Activated CD8-positive, alpha-beta memory T cell treated with anti-CD3 and anti-CD28 coated beads, Interleukin-2, amount 50 U/mL, for 1 hour (primary cell): ENCODE results near the gene CYB5R4.
"Not testable (repeated sequence)": the region's sequence is repeated elsewhere in the genome, so short reads cannot be mapped to it uniquely, and the experiment has no call there.

Source experiments
- DNase-seq: peaks from one replicate; pipeline ENCODE4 v3.0.0-alpha.2; 2020; ENCODE audit errors: extremely low read depth

The CYB5R4 gene

DNA sequence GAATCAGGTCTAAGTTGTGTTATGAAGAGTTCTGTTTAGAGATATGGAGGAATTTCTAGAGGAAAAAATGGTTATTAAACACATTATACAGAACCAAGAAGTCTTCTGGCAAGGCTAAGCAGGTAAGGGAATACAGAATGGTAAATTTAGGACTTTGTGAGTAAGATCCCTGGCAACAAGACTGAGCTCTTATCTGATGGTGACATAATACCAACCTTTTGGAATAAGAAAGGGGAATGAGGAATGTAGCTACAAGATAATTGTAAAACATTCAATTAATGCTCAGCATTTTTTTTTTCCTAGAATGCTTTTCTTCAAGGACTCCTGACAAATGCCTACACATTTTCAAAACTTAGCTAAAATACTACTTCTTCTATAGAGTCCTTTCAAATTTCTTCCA lies 51.8 kb downstream of the CYB5R4 start:
- DNase-seq: no peak

DNA sequence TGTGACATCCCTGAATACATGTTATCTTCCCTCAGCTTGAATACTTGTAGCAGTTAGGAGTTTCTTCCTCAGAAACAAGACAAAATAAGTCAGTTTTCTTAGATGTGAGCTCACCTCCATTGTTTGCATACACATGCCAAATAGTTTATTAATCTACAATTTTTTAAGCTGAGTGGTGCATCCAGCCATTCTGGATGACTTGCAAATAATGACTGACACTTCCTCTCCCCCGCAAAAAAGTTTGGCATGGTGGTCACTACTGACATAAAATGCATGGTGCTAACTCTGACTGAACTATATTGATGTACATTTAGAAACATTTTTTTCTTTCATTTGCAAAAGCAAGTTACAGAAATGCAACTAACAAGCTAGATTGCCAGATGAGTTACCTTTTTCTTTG lies 55.5 kb downstream of the CYB5R4 start:
- DNase-seq: no peak

DNA sequence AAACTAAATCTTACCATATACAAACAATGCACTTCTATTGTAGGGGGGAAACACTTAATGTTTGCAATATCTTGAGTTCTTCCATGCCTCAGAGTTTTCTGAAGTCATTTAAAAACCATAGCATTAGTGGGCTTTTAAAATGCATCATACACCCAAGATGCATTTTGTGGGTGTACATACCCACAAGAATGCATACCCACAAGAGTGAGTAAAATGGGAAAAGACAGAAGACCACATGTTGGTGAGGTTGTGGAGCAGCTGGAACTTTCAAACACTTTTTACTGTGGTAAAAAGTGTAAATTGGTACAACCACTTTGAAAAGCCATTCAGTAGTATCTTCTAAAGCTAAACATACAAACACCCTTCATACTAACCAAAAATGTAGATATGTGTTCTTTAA lies 57.5 kb downstream of the CYB5R4 start:
- no peak for DNase-seq

DNA sequence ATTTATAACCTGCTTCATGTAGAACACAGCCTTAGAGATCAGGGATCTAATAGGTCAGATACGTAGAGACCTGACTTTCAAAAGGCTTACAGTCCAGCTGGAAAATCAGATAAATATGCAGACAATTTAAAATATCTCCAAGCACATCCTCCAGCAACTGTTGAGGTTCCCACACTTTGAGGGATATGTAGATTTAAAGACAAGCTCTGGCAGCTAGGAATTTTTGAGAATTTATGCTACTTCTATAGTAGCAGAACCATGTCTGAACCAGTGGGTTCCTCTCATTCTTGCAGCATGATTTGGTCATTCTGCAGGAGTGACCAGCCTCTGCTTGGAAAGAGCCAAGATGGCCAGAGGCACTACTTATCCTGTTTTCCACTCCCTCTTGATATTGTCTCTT lies 60.5 kb downstream of the CYB5R4 start:
- DNase-seq: no peak

DNA sequence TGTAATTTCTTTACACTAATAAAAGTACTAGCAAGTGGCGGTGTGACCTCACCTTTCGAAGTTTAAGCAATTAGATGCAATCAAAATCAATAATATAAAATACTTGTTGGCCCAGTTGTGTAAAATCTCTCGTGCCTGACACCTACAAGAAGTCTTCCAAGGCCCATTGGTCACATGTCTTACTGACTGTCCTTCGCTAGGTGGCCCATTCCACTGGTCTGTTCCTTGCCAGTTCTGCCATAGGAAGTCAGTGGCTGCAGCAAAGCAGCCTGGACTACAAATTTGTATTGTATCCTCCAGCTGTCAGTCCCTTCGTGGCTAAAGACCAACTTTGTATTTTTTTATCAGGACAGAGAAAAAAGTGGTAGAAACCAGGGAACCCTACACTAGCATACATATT lies 61.8 kb downstream of the CYB5R4 start:
- no peak for DNase-seq

DNA sequence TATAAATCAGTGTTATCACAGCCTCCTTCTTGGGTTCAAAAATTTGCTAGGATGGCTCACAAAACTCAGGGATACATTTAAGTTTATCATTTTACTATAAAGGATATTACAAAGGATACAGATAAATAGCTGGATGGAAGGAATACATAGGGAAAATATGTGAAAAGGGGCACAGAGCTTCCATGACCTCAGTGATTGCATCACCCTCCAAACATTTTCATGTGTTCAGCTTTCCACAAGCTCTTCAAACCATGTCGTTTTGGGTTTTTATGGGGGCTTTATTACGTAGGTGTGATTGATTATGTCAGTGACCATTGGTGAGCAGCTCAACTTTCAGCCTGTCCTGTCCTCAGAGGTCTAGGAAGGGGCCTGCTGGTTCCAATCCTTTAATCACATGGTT lies 68.0 kb downstream of the CYB5R4 start:
- DNase-seq: no peak

DNA sequence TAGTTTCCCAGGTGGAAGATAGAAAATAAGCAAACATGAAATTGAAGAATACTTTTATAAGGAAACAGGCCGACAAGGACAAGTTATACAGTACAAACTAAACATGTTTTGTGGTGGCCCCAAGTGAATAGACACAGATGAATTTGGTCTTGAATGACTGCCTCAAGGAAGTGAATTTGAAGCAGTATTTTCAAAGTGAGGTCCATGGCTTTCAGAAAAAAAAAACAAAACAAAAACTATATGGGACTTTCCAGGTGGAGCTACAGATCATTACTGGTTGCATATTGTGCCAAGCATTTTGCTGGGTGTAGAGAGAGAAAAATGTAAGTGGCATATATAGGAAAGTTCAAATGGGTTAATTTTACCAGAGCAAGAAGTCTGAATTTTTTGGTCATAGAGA lies 68.8 kb downstream of the CYB5R4 start:
- no peak for DNase-seq

DNA sequence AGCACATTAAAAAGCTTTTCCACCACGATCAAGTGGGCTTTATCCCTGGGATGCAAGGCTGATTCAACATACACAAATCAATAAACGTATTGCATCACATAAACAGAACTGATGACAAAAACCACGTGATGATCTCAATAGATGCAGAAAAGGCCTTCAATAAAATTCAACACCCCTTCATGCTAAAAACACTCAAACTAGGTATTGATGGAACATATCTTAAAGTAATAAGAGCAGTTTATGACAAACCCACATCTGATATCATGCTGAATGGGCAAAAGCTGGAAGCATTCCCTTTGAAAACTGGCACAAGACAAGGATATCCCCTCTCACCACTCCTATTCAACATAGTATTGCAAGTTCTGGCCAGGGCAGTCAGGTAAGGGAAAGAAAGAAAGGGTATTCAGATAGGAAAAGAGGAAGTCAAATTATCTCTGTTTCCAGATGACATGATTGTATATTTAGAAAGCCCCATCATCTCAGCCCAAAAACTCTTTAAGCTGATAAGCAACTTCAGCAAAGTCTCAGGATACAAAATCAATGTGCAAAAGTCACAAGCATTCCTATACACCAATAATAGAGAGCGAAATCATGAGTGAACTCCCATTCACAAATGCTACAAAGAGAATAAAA lies 86.8 kb downstream of the CYB5R4 start:
- DNase-seq: not testable (repeated sequence)

DNA sequence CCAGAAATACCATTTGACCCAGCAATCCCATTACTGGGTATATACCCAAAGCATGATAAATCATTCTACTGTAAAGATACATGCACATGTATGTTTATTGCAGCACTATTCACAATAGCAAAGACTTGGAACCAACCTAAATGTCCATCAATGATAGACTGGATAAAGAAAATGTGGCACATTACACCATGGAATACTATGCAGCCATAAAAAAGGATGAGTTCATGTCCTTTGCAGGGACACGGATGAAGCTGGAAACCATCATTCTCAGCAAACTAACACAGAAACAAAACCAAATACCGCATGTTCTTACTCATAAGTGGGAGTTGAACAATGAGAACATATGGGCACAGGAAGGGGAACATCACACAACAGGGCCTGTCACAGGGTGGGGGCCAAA lies 88.5 kb downstream of the CYB5R4 start:
- DNase-seq: not testable (repeated sequence)

DNA sequence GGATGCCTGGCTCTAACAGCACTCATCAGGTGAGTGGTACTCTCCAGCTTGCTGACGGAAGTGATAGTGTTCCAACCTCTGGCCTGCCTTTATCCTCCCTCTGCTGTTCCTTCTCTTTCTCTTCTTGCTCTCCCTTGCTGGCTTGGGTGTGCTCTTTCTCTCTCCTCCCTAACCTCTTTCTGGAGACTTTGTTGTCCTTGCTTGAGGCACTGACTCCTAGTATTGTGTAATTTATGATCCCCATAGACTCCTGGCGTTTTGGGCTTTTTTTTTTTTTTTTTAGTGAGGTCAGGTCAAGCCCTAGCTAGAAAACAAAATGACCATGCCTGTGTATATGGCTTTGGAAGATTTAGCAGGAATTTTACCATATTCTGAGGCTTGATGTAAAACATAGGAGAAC lies 89.4 kb downstream of the CYB5R4 start:
- DNase-seq: no peak

DNA sequence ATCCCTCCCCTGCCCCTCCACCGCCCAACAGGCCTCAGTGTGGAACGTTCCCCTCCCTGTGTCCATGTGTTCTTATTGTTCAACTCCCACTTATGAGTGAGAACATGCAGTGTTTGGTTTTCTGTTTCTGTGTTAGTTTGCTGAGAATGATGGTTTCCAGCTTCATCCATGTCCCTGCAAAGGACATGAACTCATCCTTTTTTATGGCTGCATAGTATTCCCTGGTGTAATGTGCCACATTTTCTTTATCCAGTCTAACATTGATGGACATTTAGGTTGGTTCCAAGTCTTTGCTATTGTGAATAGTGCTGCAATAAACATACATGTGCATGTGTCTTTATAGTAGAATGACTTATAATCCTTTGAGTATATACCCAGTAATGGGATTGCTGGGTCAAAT lies 91.9 kb downstream of the CYB5R4 start:
- DNase-seq: not testable (repeated sequence)

DNA sequence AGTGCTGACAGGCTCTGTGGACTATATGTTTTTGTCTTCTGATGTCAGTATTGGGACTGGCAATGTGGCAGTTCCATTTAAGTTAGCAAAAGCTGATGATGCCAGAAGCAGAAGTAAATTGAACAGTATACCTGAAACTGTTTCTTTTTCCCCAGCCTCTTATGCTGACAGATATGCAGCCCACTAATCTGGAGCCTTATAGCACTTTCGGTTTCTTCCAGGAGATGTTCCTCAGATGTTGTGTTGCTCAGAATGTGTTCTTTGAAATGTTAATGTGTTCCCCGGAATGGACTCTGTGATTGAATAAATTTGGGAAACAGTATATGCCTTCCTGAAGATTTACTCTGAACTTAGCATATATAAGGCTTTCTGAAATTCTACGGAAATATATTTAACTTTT lies 93.3 kb downstream of the CYB5R4 start:
- no peak for DNase-seq

DNA sequence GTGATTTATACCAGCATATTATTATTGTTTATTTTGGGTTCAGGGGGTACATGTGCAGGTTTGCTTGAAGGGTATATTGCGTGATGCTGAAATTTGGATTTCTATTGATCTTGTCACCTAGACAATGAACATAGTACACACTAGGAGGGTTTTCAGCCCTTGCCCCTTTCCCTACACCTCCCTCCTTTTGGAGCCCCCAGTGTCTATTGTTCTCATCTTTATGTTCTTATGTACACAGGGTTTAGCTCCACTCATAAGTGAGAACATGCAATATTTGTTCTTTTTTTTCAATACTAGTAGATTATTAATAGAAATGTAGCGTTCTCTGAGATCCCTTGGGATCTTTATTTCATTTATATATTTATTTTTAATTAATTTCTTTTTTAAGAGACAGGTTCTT lies 94.9 kb downstream of the CYB5R4 start:
- no peak for DNase-seq

DNA sequence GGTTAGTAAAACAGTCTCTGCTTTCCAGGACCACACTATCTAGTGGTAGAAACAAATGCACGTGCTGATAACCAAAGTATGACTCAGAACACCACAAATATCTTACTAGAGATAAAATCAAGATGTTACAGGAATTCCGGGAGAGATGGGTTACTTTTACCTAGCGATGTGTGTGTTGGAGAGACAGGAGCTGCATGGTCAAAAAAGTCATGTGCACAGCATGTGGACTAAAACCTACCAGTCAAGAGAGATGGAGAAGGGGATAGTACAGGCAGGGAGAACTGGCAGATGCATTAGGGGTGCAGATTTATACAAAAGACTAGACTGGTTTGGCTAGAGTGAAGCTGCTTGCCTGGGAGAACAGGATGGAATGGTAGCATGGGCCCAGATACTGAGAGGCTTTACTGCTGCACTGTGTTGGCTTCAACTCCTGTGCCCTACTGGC lies 98.8 kb downstream of the CYB5R4 start:
- no peak for DNase-seq

DNA sequence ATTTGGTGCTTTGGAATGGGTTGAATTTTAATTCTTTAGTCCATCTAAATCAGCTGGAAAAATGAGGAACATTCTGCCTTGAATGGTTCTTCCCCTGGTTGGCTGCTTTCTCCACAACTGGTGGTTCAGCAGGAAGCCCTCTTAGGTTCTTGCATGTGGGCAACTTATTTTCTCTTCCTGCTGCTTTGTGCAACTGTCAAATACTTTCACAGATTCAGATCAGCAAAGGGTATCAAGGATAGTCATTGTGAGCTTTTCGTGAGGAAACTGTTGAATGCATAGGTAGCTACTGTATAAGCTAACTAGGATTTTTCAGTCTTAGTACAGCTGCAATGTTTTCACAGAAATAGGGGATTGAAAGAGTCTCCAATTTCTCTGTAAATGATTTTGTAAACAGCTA lies 101.2 kb downstream of the CYB5R4 start:
- no peak for DNase-seq

DNA sequence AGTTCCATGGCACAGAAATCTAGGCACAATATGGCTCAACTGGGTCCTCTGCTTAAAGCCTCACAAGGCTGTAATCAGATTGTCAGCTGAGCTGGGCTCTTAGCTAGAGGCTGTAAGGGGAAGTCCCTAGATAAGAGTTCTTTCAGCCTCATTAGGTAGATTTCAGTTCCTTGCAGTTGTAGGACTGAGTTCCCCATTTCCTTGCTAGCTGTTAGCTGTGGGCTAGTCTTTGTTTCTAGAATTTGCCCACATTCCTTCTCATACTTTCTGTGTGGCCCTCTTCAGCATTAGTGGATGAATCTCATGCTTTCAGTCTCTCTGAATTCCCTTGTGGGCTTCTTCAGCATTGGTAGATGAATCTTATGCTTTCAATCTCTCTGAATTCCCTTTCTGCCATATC lies 103.1 kb downstream of the CYB5R4 start:
- no peak for DNase-seq

DNA sequence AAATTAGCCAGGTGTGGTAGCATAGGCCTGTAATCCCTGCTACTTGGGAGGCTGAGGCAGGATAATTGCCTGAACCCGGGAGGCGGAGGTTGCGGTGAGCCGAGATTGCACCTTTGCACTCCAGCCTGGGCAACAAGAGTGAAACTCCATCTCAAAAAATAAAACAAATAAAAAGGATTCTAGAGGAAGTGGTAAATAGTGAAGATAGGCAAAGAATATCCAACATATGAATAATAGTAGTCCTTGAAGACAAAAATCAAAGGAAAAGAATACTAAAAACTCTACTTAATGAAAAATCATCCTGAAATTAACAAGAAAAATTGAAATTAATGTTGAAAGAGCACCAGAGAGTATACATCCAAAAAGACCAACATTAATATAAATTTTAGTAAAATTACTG lies 107.0 kb downstream of the CYB5R4 start:
- DNase-seq: no peak

DNA sequence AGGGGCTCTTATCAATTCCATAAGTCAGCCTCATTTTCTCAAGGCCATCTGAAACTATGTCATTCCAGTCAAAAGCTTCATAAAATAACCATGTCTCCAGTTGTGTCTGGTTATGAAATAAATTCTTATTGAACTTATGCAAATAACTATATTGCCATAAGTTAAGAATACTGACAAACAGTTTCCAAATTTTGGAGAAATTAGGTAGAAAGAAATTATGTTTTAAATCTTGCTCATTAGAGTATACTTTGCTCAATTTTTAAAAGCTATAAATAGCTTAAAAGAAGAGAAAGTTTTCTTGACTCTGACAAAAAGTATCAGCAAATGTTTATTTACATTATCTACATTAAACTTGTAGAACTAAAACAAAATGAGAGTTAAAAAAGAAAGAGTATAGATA lies 111.1 kb downstream of the CYB5R4 start:
- DNase-seq: no peak

DNA sequence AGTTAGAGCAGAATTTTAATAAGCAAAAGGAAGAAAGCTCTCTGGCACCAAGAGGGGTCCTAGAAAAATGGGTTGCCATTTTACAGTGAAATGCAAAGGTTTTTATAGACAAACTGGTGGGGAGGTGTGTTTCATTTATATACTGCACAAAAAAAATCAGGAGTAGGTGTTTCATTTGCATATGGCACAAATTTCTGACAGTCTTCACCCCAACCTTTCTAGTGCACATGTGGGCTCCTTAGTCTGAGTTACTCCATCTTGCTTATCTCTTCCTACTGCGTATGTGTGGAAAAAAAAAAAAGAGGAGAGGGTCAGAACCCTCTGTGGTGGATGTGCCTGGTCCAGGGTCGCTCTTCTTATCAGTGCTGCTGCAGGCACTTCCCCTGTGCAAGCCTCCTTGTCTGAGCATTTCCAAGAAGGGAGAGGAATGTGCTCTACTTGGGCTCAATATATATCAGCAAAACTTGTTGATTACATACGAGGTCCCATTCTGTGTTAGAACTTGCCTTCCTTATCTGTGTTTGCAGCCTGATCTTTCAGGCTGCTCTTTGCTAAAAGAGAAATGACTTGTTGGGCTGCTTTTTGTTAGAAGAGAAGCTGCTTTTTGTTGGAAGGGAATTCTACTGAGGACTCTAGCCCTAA lies 115.0 kb downstream of the CYB5R4 start:
- no peak for DNase-seq

DNA sequence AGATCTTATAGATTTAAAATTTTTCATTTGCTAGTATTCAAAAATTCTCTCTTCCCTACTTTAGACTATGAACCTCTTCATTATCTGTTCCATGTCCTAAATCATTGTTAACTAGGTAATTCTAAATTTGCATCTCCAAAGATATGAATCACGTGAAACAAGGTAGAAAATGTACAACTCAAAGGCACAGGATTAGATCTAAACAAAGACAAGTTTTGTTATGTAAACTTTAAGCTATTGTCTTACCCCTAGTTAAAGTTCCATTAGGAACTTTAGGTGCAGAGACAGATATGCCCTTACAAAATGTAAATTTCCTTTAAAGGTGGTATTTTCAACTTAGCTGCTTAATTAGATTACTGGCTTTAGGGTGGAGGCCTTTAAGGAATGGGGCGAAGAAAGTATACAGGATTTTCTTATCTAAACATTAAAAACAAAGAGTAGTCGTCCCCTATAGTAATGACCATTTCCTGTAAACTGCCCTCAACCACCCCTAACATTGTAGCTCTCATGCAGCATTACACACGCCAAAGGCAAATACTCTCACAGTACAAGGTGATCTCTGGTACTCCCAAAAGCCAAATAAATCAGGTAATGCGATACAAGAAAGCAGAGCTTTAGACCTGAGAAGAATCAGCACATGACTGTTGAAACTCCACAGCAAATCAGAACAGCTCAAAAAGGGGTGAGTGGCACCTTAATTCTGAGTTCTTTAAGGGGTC lies 116.7 kb downstream of the CYB5R4 start:
- no peak for DNase-seq

DNA sequence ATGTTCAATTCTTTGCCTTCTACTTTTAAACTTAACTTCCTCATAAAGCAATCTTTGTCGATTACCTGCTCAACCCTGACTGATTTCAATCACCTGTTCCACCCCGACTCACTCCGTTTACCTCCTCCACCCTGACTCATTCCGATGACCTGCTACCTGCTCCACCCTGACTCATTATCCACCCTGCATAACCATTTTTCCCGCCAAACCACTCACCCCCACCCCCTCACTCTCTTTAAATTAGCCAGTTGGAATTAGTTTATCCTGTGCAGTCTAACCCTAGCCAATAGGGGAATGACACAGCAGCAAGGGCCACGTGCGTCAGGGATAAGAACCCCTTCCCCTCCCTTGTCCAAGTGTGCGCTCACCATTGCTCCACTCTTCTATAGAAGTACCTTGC lies 117.4 kb downstream of the CYB5R4 start:
- no peak for DNase-seq

DNA sequence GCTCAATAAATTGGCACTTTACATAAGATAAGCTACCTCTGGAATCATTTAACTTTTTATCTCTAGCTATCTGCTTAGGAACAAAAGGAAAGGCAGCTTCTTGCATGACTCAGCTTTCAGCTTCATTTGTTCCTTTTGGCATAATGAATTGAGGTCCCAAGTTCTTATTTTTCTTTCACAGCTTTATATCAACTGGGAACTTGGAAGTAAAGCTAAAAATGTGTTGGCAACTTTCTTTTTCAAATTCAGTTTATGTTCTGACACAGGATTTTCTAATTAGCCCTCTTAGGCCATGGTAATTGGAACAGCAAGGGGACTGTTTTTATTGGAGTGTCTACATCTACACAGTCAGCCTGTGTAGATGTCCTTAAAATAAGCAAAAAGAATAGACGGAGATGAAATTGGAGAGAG lies 118.8 kb downstream of the CYB5R4 start:
- no peak for DNase-seq

DNA sequence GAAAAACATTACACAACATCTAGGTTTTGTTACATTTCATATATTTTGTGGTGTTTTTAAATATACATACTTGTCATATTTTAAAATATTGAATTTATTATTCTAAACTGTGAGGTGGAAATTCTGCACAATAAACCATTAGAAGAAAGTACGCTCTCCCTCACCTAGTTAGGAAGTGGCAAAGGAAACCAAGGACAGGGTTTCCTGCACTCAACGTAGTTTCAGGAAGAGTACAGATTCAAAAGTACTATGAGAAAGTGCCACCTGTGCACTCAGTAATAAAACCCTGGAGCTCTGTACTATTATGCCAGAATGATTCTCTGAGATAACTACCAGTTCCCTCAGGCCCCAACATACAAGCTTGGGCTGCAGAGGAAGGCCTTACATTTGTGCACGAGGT lies 119.5 kb downstream of the CYB5R4 start:
- no peak for DNase-seq
